ENCODE data around the gene SGO2.
A peak's percentile ranks its signal among the peaks of the same experiment; 100 is the strongest.
"Not testable (repeated sequence)": the region's sequence is repeated elsewhere in the genome, so short reads cannot be mapped to it uniquely, and the experiment has no call there.

SGO2 gene

GRCh38 chr2:200592406-200593075 lies 66.5 kb downstream of the SGO2 start:
- DNase-seq (ENCODE audit: insufficient read length, low spot score), result no peak
- FAIRE-seq, result peak; percentile 48

- no peak for FAIRE-seq
- no peak for DNase-seq (ENCODE audit: insufficient read length, low spot score)
Measured at GRCh38 chr2:200593905-200594304, 67.9 kb downstream of the SGO2 start.

- DNase-seq (ENCODE audit: insufficient read length, low spot score) (no peak), FAIRE-seq (no peak)
Measured at GRCh38 chr2:200595913-200596312, 69.9 kb downstream of the SGO2 start.

- no peak for DNase-seq (ENCODE audit: insufficient read length, low spot score)
- FAIRE-seq, result no peak
Measured at GRCh38 chr2:200596774-200597570, 71.0 kb downstream of the SGO2 start.

GRCh38 chr2:200599206-200599605 lies 73.2 kb downstream of the SGO2 start:
- FAIRE-seq, result no peak

GRCh38 chr2:200600549-200601225 lies 74.7 kb downstream of the SGO2 start:
- FAIRE-seq, result no peak
- no peak for DNase-seq (ENCODE audit: insufficient read length, low spot score)

More at GRCh38 chr2:200599206-200599605, 73.2 kb downstream of the SGO2 start:
- no peak for DNase-seq (ENCODE audit: insufficient read length, low spot score)

- DNase-seq (ENCODE audit: insufficient read length, low spot score) (no peak), FAIRE-seq (no peak)
Measured at GRCh38 chr2:200602584-200602983, 76.6 kb downstream of the SGO2 start.

GRCh38 chr2:200603972-200604371 lies 78.0 kb downstream of the SGO2 start:
- DNase-seq (ENCODE audit: insufficient read length, low spot score), result peak; percentile 48
- peak; percentile 44 for FAIRE-seq

GRCh38 chr2:200604571-200605255 lies 78.7 kb downstream of the SGO2 start:
- FAIRE-seq (no peak), DNase-seq (ENCODE audit: insufficient read length, low spot score) (no peak)

GRCh38 chr2:200608341-200609027 lies 82.5 kb downstream of the SGO2 start:
- no peak for DNase-seq (ENCODE audit: insufficient read length, low spot score)

GRCh38 chr2:200609028-200609614 lies 83.1 kb downstream of the SGO2 start:
- DNase-seq (ENCODE audit: insufficient read length, low spot score), result peak; percentile 46
- no peak for FAIRE-seq

More at GRCh38 chr2:200608341-200609027, 82.5 kb downstream of the SGO2 start:
- FAIRE-seq, result peak; percentile 68

- FAIRE-seq; DNase-seq (ENCODE audit: insufficient read length, low spot score): not testable (repeated sequence)
Measured at GRCh38 chr2:200610217-200610616, 84.2 kb downstream of the SGO2 start.

GRCh38 chr2:200613692-200614091 lies 87.7 kb downstream of the SGO2 start:
- FAIRE-seq, result no peak
- no peak for DNase-seq (ENCODE audit: insufficient read length, low spot score)

- no peak for FAIRE-seq
Measured at GRCh38 chr2:200614249-200614648, 88.2 kb downstream of the SGO2 start.

GRCh38 chr2:200615247-200615646 lies 89.2 kb downstream of the SGO2 start:
- DNase-seq (ENCODE audit: insufficient read length, low spot score), result peak; percentile 44
- peak; percentile 49 for FAIRE-seq

More at GRCh38 chr2:200614249-200614648, 88.2 kb downstream of the SGO2 start:
- DNase-seq (ENCODE audit: insufficient read length, low spot score), result no peak

- FAIRE-seq (no peak), DNase-seq (ENCODE audit: insufficient read length, low spot score) (no peak)
Measured at GRCh38 chr2:200616193-200616592, 90.2 kb downstream of the SGO2 start.

- no peak for FAIRE-seq
Measured at GRCh38 chr2:200616656-200617055, 90.6 kb downstream of the SGO2 start.

GRCh38 chr2:200617156-200618053 lies 91.4 kb downstream of the SGO2 start:
- FAIRE-seq (no peak), DNase-seq (ENCODE audit: insufficient read length, low spot score) (no peak)

More at GRCh38 chr2:200616656-200617055, 90.6 kb downstream of the SGO2 start:
- no peak for DNase-seq (ENCODE audit: insufficient read length, low spot score)

GRCh38 chr2:200618054-200618419 lies 92.0 kb downstream of the SGO2 start:
- FAIRE-seq (no peak), DNase-seq (ENCODE audit: insufficient read length, low spot score) (no peak)

Data from HTR-8/SVneo (cell line).